K562 (cell line): ENCODE measurements around the gene CACNB2. TPM values are rescaled to one million over a fixed set of nuclear protein-coding genes. Genes with fewer than 3 reads are reported as not detected.

Source experiments
- ATAC-seq: fragments of 200-7000 bp; cut with Tn5 transposase; 3 replicates; pipeline ENCODE4 v1.9.1; 2020; ENCODE audit warnings: moderate library complexity
- BruUV-seq: library from RNA; stranded (reverse); fragments of 400-500 nt; replicated peaks from 2 replicates; lab custom pipeline; 2021; lab: Mats Ljungman, UMichigan
- CTCF ChIA-PET: fragments of 300-600 bp; formaldehyde crosslinking; extraction: SDS; loops from one replicate; lab custom pipeline; 2021; ENCODE audit warnings: low intra/inter-chr PET ratio; lab: Yijun Ruan, JAX
- POLR2A ChIA-PET: fragments of 300-600, 350-650 bp; sonication (Branson Sonifier 250); formaldehyde crosslinking; extraction: SDS; loops from one replicate; lab custom pipeline; 2021; ENCODE audit warnings: antibody characterized with exemption, inconsistent platforms; lab: Yijun Ruan, JAX
- DNase-seq, 4 experiments: peaks; one replicate each; pipeline versions ENCODE4 v3.0.0 to v3.0.0-alpha.2; 2011 to 2018; ENCODE audit warnings: low spot score in 3 of 4, mixed read lengths in 3 of 4; ENCODE audit errors: extremely low read depth in 1 of 4
- FAIRE-seq: peaks from 2 replicates; lab custom pipeline; 2011; peaks lifted over from hg19 to GRCh38; lab: Jason Lieb, UNC
- H2AFZ ChIP-seq: 2 replicates; pipeline ENCODE4 v1.6.0; 2011; ENCODE audit warnings: low read depth, low read length, control low read depth, inconsistent platforms
- H3K27ac ChIP-seq: fragments of 200-600 bp; 3 replicates; pipeline ENCODE4 v1.8.0; 2011; ENCODE audit warnings: low read depth, mild to moderate bottlenecking, control low read depth, inconsistent platforms, low read length, moderate library complexity, mixed read lengths; ENCODE audit errors: extremely low read depth
- H3K27me3 ChIP-seq, 2 experiments: fragments of 300-600 bp in 1 of 2; 2 replicates in 1 of 2; 3 replicates in 1 of 2; pipeline versions ENCODE4 v1.6.0 to v1.8.0; 2011; ENCODE audit warnings: inconsistent platforms in 2 of 2, low read length in 2 of 2, mild to moderate bottlenecking in 1 of 2, mixed read lengths in 1 of 2, moderate library complexity in 1 of 2; ENCODE audit not compliant: control insufficient read depth in 2 of 2, insufficient read depth in 2 of 2
- H3K36me3 ChIP-seq: fragments of 300-600 bp; 3 replicates; pipeline ENCODE4 v1.8.0; 2011; ENCODE audit warnings: mild to moderate bottlenecking, low read length, inconsistent platforms; ENCODE audit not compliant: control insufficient read depth, insufficient read depth
- H3K4me1 ChIP-seq, 2 experiments: fragments of 200-600 bp in 1 of 2; replicated peaks in 1 of 2; 2 replicates in 1 of 2; 3 replicates in 1 of 2; pipeline versions ENCODE4 v1.5.1 to v1.8.0; 2011; ENCODE audit warnings: inconsistent platforms in 2 of 2, low read length in 2 of 2, mild to moderate bottlenecking in 1 of 2, mixed read lengths in 1 of 2, moderate library complexity in 1 of 2; ENCODE audit not compliant: control insufficient read depth in 2 of 2, insufficient read depth in 2 of 2
- H3K4me2 ChIP-seq: 2 replicates; pipeline ENCODE4 v1.6.1; 2011; ENCODE audit warnings: low read length, control low read depth, inconsistent platforms, mixed read lengths; ENCODE audit not compliant: insufficient read depth
- H3K4me3 ChIP-seq: fragments of 200-600 bp; sonication (generic), shearing (Covaris generic); 2 replicates; pipeline ENCODE4 v1.5.1; 2016; ENCODE audit warnings: control low read depth, inconsistent platforms
- H3K79me2 ChIP-seq: fragments of 200-600 bp; 3 replicates; pipeline ENCODE4 v1.8.0; 2011; ENCODE audit warnings: low read length, inconsistent platforms; ENCODE audit not compliant: control insufficient read depth, insufficient read depth
- H3K9ac ChIP-seq, 2 experiments: 2 replicates each; pipeline versions ENCODE4 v1.6.0 to v1.6.1; 2011; ENCODE audit warnings: low read depth in 2 of 2, low read length in 2 of 2, control low read depth in 1 of 2, inconsistent platforms in 1 of 2, mild to moderate bottlenecking in 1 of 2, mixed read lengths in 1 of 2; ENCODE audit not compliant: insufficient read depth in 1 of 2
- H3K9me1 ChIP-seq: one replicate; pipeline ENCODE4 v1.6.0; 2011; ENCODE audit warnings: inconsistent platforms, mild to moderate bottlenecking, low read length, moderate library complexity; ENCODE audit not compliant: control insufficient read depth, insufficient read depth
- H3K9me3 ChIP-seq: replicated peaks from 2 replicates; pipeline ENCODE4 v1.5.1; 2011; ENCODE audit warnings: low read depth, low read length, inconsistent platforms; ENCODE audit not compliant: control insufficient read depth, insufficient read depth
- H4K20me1 ChIP-seq: replicated peaks from 2 replicates; pipeline ENCODE4 v1.6.1; 2011; ENCODE audit warnings: low read length, inconsistent platforms, mixed read lengths; ENCODE audit not compliant: control insufficient read depth, insufficient read depth
- ARHGAP35 ChIP-seq: fragments of 450-650 bp; IDR thresholded peaks from 2 replicates; pipeline ENCODE4 v1.6.1; 2018; ENCODE audit not compliant: partially characterized antibody
- CBX8 ChIP-seq: fragments of 200-600 bp; sonication (generic); IDR thresholded peaks from 2 replicates; pipeline ENCODE4 v1.6.1; 2012; ENCODE audit warnings: borderline replicate concordance, mixed run types, low read depth, mild to moderate bottlenecking, moderate library complexity, mixed read lengths, low read length, control low read depth, inconsistent platforms; ENCODE audit not compliant: poor library complexity, severe bottlenecking; ENCODE audit errors: extremely low read depth
- ESRRB ChIP-seq: fragments of 250-450 bp; sonication (Bioruptor Pico); IDR thresholded peaks from 2 replicates; pipeline ENCODE4 v1.5.0; 2020; ENCODE audit warnings: mild to moderate bottlenecking, moderate library complexity, borderline replicate concordance
- FOXM1 ChIP-seq, 2 experiments: fragments of 450-650 bp in 1 of 2; sonication (generic) in 1 of 2; formaldehyde crosslinking in 1 of 2; IDR thresholded peaks; 2 replicates each; pipeline versions ENCODE4 v1.6.1 to v1.9.0; 2017 to 2022; ENCODE audit warnings: low read depth in 2 of 2, mild to moderate bottlenecking in 2 of 2, missing genetic modification reagents in 1 of 2, moderate library complexity in 1 of 2
- GABPB1 ChIP-seq: sonication (generic); formaldehyde crosslinking; IDR thresholded peaks from 2 replicates; pipeline ENCODE4 v1.8.0; 2022; ENCODE audit warnings: mild to moderate bottlenecking, missing genetic modification reagents
- GTF2B ChIP-seq: IDR thresholded peaks from 2 replicates; pipeline ENCODE4 v1.6.1; 2011; ENCODE audit not compliant: insufficient read length; ENCODE audit errors: extremely low read depth
- MYNN ChIP-seq, 2 experiments: sonication (generic); formaldehyde crosslinking in 1 of 2; IDR thresholded peaks; 2 replicates each; pipeline versions ENCODE4 v1.5.0 to v1.6.1; 2016 to 2020; ENCODE audit warnings: antibody characterized with exemption in 1 of 2, missing genetic modification reagents in 1 of 2
- NFIC ChIP-seq: fragments of 450-650 bp; IDR thresholded peaks from 2 replicates; pipeline ENCODE4 v1.6.1; 2017; ENCODE audit warnings: mild to moderate bottlenecking, inconsistent platforms
- NFXL1 ChIP-seq: fragments of 450-650 bp; formaldehyde crosslinking; IDR thresholded peaks from 2 replicates; pipeline ENCODE4 v1.4.0; 2021; ENCODE audit warnings: mild to moderate bottlenecking
- RCOR1 ChIP-seq, 2 experiments: IDR thresholded peaks; 2 replicates each; pipeline ENCODE4 v1.6.1; 2012; ENCODE audit warnings: low read depth in 2 of 2, low read length in 2 of 2, borderline replicate concordance in 1 of 2, improper control_type of control experiment in 1 of 2
- TRIM28 ChIP-seq: fragments of 450-650 bp; IDR thresholded peaks from 2 replicates; pipeline ENCODE4 v1.6.1; 2017
- ZNF778 ChIP-seq: fragments of 450-650 bp; formaldehyde crosslinking; IDR thresholded peaks from 2 replicates; pipeline ENCODE4 v1.4.0; 2020; ENCODE audit warnings: mild to moderate bottlenecking, moderate library complexity
- ZNF79 ChIP-seq: fragments of 250-450 bp; sonication (Bioruptor Pico); IDR thresholded peaks from 2 replicates; pipeline ENCODE4 v1.4.0; 2020; ENCODE audit warnings: low read depth, mild to moderate bottlenecking, moderate library complexity
- WGBS: fragments of 100-300 bp; shearing (Covaris generic); methylation state at CpG from one replicate; pipeline ENCODE4 v1.1.6; 2016; ENCODE audit warnings: low coverage, mixed read lengths; ENCODE audit not compliant: insufficient coverage; ENCODE audit errors: missing lambda C conversion rate; 5-methylcytosine and 5-hydroxymethylcytosine counted together
- in situ Hi-C: fragments of 300-500 bp; cut with MboI; formaldehyde crosslinking; loops from 4 replicates; pipeline ENCODE4 v1.15.0; 2018; ENCODE audit warnings: inconsistent platforms, mixed read lengths
- intact Hi-C: fragments of 100-400 bp; cut with micrococcal nuclease; formaldehyde crosslinking; loops from 2 replicates; pipeline ENCODE4 v1.14.2; 2022
- polyA plus RNA-seq, 8 experiments: library from polyadenylated mRNA; depleted of rRNA in 4 of 8; stranded (reverse) in 5 of 8; unstranded in 3 of 8; fragments of >200 nt; fragmentation: Nextera tagmentation in 2 of 8; fragmentation: Illumina TruSeq in 1 of 8; extraction: Ambion mirVana in 2 of 8; extraction: Trizol in 1 of 8; gene quantifications; 2 replicates each; pipeline versions ENCODE4 v1.2.1 to v1.2.3, GENCODE V29; 2011 to 2014; ENCODE audit warnings: inconsistent platforms in 1 of 8, missing spikeins in 1 of 8
- total RNA-seq, 7 experiments: library from RNA; depleted of rRNA in 6 of 7; stranded (reverse); fragments of >200 nt in 6 of 7; fragmentation: Illumina TruSeq in 2 of 7; extraction: Trizol in 2 of 7; gene quantifications; 2 replicates each; pipeline versions ENCODE4 v1.2.1 to v1.2.3, GENCODE V29; 2011 to 2021; ENCODE audit warnings: low replicate concordance in 1 of 7
- TF ChIP-seq, protein P1 (sequence below): fragments of 450-650 bp; formaldehyde crosslinking; conservative IDR thresholded peaks from 2 replicates; pipeline ENCODE4 v1.4.0; 2022; ENCODE audit warnings: mild to moderate bottlenecking, missing genetic modification characterization

The CACNB2 gene
- total and polyA plus RNA-seq, 9 of the 15 experiments (the other 6 are each of a cell fraction or from before 2014, with no cell fraction given) = 1.8 to 2.2 TPM; not detected in 7

GRCh38 chr10:18196806-18197550 lies 56.8 kb downstream of the CACNB2 start (continued):
- TF ChIP-seq, protein P1, sequence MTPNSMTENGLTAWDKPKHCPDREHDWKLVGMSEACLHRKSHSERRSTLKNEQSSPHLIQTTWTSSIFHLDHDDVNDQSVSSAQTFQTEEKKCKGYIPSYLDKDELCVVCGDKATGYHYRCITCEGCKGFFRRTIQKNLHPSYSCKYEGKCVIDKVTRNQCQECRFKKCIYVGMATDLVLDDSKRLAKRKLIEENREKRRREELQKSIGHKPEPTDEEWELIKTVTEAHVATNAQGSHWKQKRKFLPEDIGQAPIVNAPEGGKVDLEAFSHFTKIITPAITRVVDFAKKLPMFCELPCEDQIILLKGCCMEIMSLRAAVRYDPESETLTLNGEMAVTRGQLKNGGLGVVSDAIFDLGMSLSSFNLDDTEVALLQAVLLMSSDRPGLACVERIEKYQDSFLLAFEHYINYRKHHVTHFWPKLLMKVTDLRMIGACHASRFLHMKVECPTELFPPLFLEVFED = no peak
- TF ChIP-seq RCOR1 (IDR thresholded peaks at IDR 0.05; ENCODE audit: borderline replicate concordance in 1 of 2, low read depth in 2 of 2, low read length in 2 of 2) (no peak), ZNF778 (CRISPR knock-in tag) (no peak), MYNN (IDR thresholded peaks at IDR 0.05) (no peak), MYNN (CRISPR knock-in tag; IDR thresholded peaks at IDR 0.05) (no peak)

DNA sequence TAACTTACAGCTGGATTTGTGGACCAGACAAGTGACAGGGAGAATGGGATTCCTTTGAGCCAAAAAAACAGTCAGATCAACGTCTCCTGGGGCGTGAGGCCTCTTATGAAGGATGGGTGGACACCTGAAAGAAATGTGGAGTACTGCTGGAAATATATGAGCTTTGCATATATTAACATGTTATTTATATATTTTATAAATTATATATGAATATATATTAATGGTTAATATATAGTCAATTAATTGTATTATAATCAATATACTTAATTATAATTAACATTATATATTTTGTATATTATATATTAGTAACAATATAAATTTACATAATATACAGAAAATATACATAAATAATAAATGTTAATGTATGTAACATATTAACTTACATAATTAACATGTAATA lies 57.5 kb downstream of the CACNB2 start:
- intact Hi-C loops (no loop called here), in situ Hi-C loops (no loop called here)
- Histone ChIP-seq H3K36me3 (no peaks in the 10 kb centered on the region), H2AFZ (no peak overlapping the region), H3K4me3 (no peak overlapping the region), H3K9me3 (no peaks in the 10 kb centered on the region), H3K27me3 (no peaks in the 10 kb centered on the region), H3K4me1 (no peaks in the 10 kb centered on the region), H3K79me2 (no peaks in the 10 kb centered on the region), H3K9me1 (no peaks in the 10 kb centered on the region), H3K27ac (no peak overlapping the region), H3K9ac (no peak overlapping the region), H3K4me2 (no peak overlapping the region), H4K20me1 (no peaks in the 10 kb centered on the region)
- no peak for FAIRE-seq
- 5% methylated on average over 2 of the region's 2 CpGs for WGBS
- DNase-seq = no peak
- BruUV-seq = no TSS peak
- TF ChIP-seq FOXM1 (IDR thresholded peaks at IDR 0.05; ENCODE audit: low read depth) = no peak
- no peak for TF ChIP-seq FOXM1 (CRISPR knock-in tag; IDR thresholded peaks at IDR 0.05; ENCODE audit: low read depth)
- no peak for TF ChIP-seq ESRRB
- no peak for TF ChIP-seq ZNF79 (CRISPR knock-in tag)
- no peak for TF ChIP-seq CBX8
- no peak for TF ChIP-seq ARHGAP35
- no peak for TF ChIP-seq GABPB1 (CRISPR knock-in tag)
- no peak for TF ChIP-seq GTF2B
- TF ChIP-seq TRIM28 = no peak
- no peak for TF ChIP-seq NFXL1 (CRISPR knock-in tag)
- no peak for TF ChIP-seq NFIC
- CTCF ChIA-PET = no interaction called here
- no peak for ATAC-seq
- POLR2A ChIA-PET = no interaction called here
